Keratinocyte (primary cell): ENCODE data around the gene BTG4. TPM values are rescaled to one million over a fixed set of nuclear protein-coding genes. Genes with fewer than 3 reads are reported as not detected.

ENCODE experiments used
- DNase-seq: peaks from one replicate; pipeline ENCODE4 v3.0.0-alpha.2; 2011; ENCODE audit warnings: low read depth, missing footprints, low spot score
- FAIRE-seq: peaks from 2 replicates; lab custom pipeline; 2011; peaks lifted over from hg19 to GRCh38; lab: Jason Lieb, UNC
- H2AFZ ChIP-seq: 2 replicates; pipeline ENCODE4 v1.6.0; 2012; ENCODE audit warnings: low read length, control low read depth, inconsistent platforms; ENCODE audit not compliant: control insufficient read depth
- H3K27ac ChIP-seq: 2 replicates; pipeline ENCODE4 v1.5.1; 2011; ENCODE audit warnings: low read length; ENCODE audit not compliant: control insufficient read depth, insufficient read depth
- H3K27me3 ChIP-seq: 3 replicates; pipeline ENCODE4 v1.6.0; 2011; ENCODE audit warnings: low read length; ENCODE audit not compliant: control insufficient read depth, insufficient read depth; ENCODE audit errors: extremely low read depth
- H3K36me3 ChIP-seq, 2 experiments: 2 replicates in 1 of 2; 3 replicates in 1 of 2; pipeline ENCODE4 v1.5.1; 2011; ENCODE audit warnings: low read length in 2 of 2, mild to moderate bottlenecking in 1 of 2; ENCODE audit not compliant: control insufficient read depth in 2 of 2, insufficient read depth in 2 of 2; ENCODE audit errors: extremely low read depth in 1 of 2
- H3K4me1 ChIP-seq: 3 replicates; pipeline ENCODE4 v1.5.1; 2011; ENCODE audit warnings: low read length; ENCODE audit not compliant: control insufficient read depth, insufficient read depth; ENCODE audit errors: extremely low read depth
- H3K4me2 ChIP-seq: 3 replicates; pipeline ENCODE4 v1.6.0; 2011; ENCODE audit warnings: low read depth, low read length; ENCODE audit not compliant: control insufficient read depth, insufficient read depth; ENCODE audit errors: extremely low read depth
- H3K4me3 ChIP-seq, 3 experiments: fragments of 200-600 bp in 1 of 3; sonication (generic) in 1 of 3; 2 replicates in 2 of 3; 3 replicates in 1 of 3; pipeline ENCODE4 v1.5.1; 2011 to 2016; ENCODE audit warnings: low read length in 3 of 3, mild to moderate bottlenecking in 3 of 3, control low read depth in 2 of 3, inconsistent platforms in 1 of 3, low read depth in 1 of 3, mixed read lengths in 1 of 3, mixed run types in 1 of 3, moderate library complexity in 1 of 3; ENCODE audit not compliant: control insufficient read depth in 2 of 3, insufficient read depth in 2 of 3; ENCODE audit errors: extremely low read depth in 1 of 3
- H3K79me2 ChIP-seq: 2 replicates; pipeline ENCODE4 v1.6.0; 2012; ENCODE audit warnings: low read length; ENCODE audit not compliant: control insufficient read depth, insufficient read depth
- H3K9ac ChIP-seq: 3 replicates; pipeline ENCODE4 v1.6.0; 2011; ENCODE audit warnings: low read length; ENCODE audit not compliant: control insufficient read depth, insufficient read depth; ENCODE audit errors: extremely low read depth
- H3K9me1 ChIP-seq: 3 replicates; pipeline ENCODE4 v1.6.0; 2011; ENCODE audit warnings: low read length; ENCODE audit not compliant: control insufficient read depth, insufficient read depth; ENCODE audit errors: extremely low read depth
- H3K9me3 ChIP-seq: 2 replicates; pipeline ENCODE4 v1.5.1; 2012; ENCODE audit warnings: low read depth, low read length; ENCODE audit not compliant: control insufficient read depth
- H4K20me1 ChIP-seq: 3 replicates; pipeline ENCODE4 v1.6.0; 2011; ENCODE audit warnings: low read length; ENCODE audit not compliant: control insufficient read depth, insufficient read depth; ENCODE audit errors: extremely low read depth
- CTCF ChIP-seq, 3 experiments: IDR thresholded peaks in 1 of 3; conservative IDR thresholded peaks in 1 of 3; optimal IDR thresholded peaks in 1 of 3; 2 replicates in 2 of 3; 3 replicates in 1 of 3; pipeline versions ENCODE3 to v1.5.1; 2011; ENCODE audit warnings: low read length in 3 of 3, mild to moderate bottlenecking in 3 of 3, moderate library complexity in 2 of 3, control low read depth in 1 of 3, inconsistent platforms in 1 of 3; ENCODE audit not compliant: insufficient read depth in 2 of 3; ENCODE audit errors: extremely low read depth in 1 of 3
- EZH2 ChIP-seq: IDR thresholded peaks from one replicate; pipeline ENCODE4 v1.6.1; 2012; ENCODE audit warnings: inconsistent platforms, mild to moderate bottlenecking, low read length, moderate library complexity
- dilution Hi-C: fragments of 300-500 bp; cut with MboI; formaldehyde crosslinking; loops from one replicate; pipeline ENCODE4 v1.7.0; 2020; ENCODE audit warnings: low sequenced_read_pairs; ENCODE audit not compliant: extremely low pct_ligation_motif_present
- polyA plus RNA-seq, 5 experiments: library from polyadenylated mRNA; depleted of rRNA in 3 of 5; stranded (reverse) in 3 of 5; stranded (forward) in 1 of 5; unstranded in 1 of 5; fragments of >200 nt; gene quantifications; 1 replicate in 1 of 5; 2 replicates in 3 of 5; 3 replicates in 1 of 5; pipeline versions ENCODE4 v1.2.1 to v1.2.3, GENCODE V29; 2011 to 2012; ENCODE audit warnings: missing spikeins in 2 of 5, low read depth in 1 of 5, low replicate concordance in 1 of 5

The BTG4 gene
- polyA plus RNA-seq, 1 donor (not counting 4 experiments of a cell fraction or from before 2014, with no cell fraction given), result 0.12 TPM

DNA sequence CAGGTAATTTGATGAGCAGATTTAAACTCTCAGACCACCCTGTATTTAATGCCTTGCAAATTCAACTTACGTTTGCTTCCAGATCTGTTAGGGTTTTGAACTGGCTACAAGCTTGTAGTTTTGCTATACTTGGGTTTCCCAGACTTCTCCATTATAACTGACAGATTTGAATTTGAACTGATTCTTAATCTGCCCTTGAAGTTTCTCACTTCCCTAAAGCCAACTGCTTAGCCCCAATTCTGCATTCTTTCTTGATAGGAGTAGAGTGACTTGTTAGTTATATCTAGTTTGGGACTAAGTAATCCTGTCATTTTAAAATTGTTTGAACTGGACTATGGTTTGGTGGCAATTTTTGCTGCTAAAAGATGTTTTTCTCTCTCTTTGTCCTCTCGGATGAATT is 38.1 kb upstream of the BTG4 start:
- Histone ChIP-seq H3K4me2 (no peak overlapping the region), H3K9me1 (no peaks in the 10 kb centered on the region), H3K79me2 (no peaks in the 10 kb centered on the region), H3K4me3 (no peak overlapping the region), H3K9me3 (no peaks in the 10 kb centered on the region), H3K27me3 (no peaks in the 10 kb centered on the region), H2AFZ (no peak overlapping the region), H3K27ac (no peak overlapping the region), H3K4me1 (peaks cover 18% of the 10 kb centered on the region), H4K20me1 (no peaks in the 10 kb centered on the region), H3K36me3 (no peaks in the 10 kb centered on the region), H3K9ac (no peak overlapping the region)
- TF ChIP-seq CTCF (optimal IDR thresholded peaks at IDR 0.05 in 1 of 3, IDR thresholded peaks at IDR 0.05 in 1 of 3, conservative IDR thresholded peaks at IDR 0.05 in 1 of 3; ENCODE audit: extremely low read depth in 1 of 3, insufficient read depth in 2 of 3, low read length in 3 of 3), result no peak
- DNase-seq (no peak), FAIRE-seq (no peak)
- dilution Hi-C loops, result no loop called here

- Histone ChIP-seq H3K4me2 (no peak overlapping the region), H3K79me2 (no peaks in the 10 kb centered on the region), H3K27me3 (no peaks in the 10 kb centered on the region), H3K27ac (no peak overlapping the region), H2AFZ (no peak overlapping the region), H3K9me3 (no peaks in the 10 kb centered on the region), H3K36me3 (no peaks in the 10 kb centered on the region), H4K20me1 (no peaks in the 10 kb centered on the region), H3K9ac (no peak overlapping the region), H3K9me1 (no peaks in the 10 kb centered on the region), H3K4me1 (peaks cover 14% of the 10 kb centered on the region), H3K4me3 (no peak overlapping the region)
- dilution Hi-C loops, result no loop called here
- no peak for TF ChIP-seq EZH2
- DNase-seq, result no peak
- FAIRE-seq, result no peak
These were observed 37.6 kb upstream of the BTG4 start for GRCh38 chr11:111549869-111550203.

GRCh38 chr11:111549196-111549868 is 37.1 kb upstream of the BTG4 start:
- Histone ChIP-seq H3K79me2 (no peaks in the 10 kb centered on the region), H3K27me3 (no peaks in the 10 kb centered on the region), H3K9me1 (no peaks in the 10 kb centered on the region), H3K9me3 (no peaks in the 10 kb centered on the region), H3K9ac (no peak overlapping the region), H3K4me1 (peaks cover 9% of the 10 kb centered on the region), H4K20me1 (no peaks in the 10 kb centered on the region), H3K4me2 (no peak overlapping the region), H3K27ac (no peak overlapping the region), H3K36me3 (no peaks in the 10 kb centered on the region), H3K4me3 (no peak overlapping the region), H2AFZ (no peak overlapping the region)
- dilution Hi-C loops, result no loop called here
- no peak for DNase-seq
- TF ChIP-seq EZH2 (no peak), CTCF (optimal IDR thresholded peaks at IDR 0.05 in 1 of 3, IDR thresholded peaks at IDR 0.05 in 1 of 3, conservative IDR thresholded peaks at IDR 0.05 in 1 of 3; ENCODE audit: extremely low read depth in 1 of 3, insufficient read depth in 2 of 3, low read length in 3 of 3) (no peak)
- no peak for FAIRE-seq
